ENCODE data around the gene MTNR1B.

The MTNR1B gene

GRCh38 chr11:92960886-92961285 lies 8.6 kb upstream of the MTNR1B start:
- H3K27ac ChIP-seq (replicated peaks; ENCODE audit: low read length), result no peak overlapping the region
- no peak overlapping the region for H4K91ac ChIP-seq (ENCODE audit: low read depth, low read length, poor library complexity)
- no peaks in the 10 kb centered on the region for H3K27me3 ChIP-seq (ENCODE audit: control insufficient read depth in 3 of 3, insufficient read depth in 3 of 3, low read depth in 1 of 3, low read length in 3 of 3)
- no CpG with 5 or more reads among the region's 1 CpG for WGBS, 2 donors (ENCODE audit: extremely low coverage in 2 of 2, insufficient read length in 2 of 2, insufficient replicate concordance in 1 of 2)
- no peak overlapping the region for H3K4me2 ChIP-seq (ENCODE audit: insufficient read depth, low read length, poor library complexity, severe bottlenecking)
- no peak overlapping the region for H3K4ac ChIP-seq (ENCODE audit: low read length)
- H3K23ac ChIP-seq (ENCODE audit: low read depth, low read length, poor library complexity), result no peak overlapping the region
- no peaks in the 10 kb centered on the region for H3K9me3 ChIP-seq (replicated peaks in 1 of 2; ENCODE audit: control insufficient read depth in 2 of 2, insufficient read depth in 1 of 2, low read depth in 1 of 2, low read length in 2 of 2)
- no peak overlapping the region for H3K9ac ChIP-seq (ENCODE audit: low read depth, low read length, poor library complexity)
- no peaks in the 10 kb centered on the region for H3K36me3 ChIP-seq (replicated peaks in 1 of 2; ENCODE audit: control insufficient read depth in 2 of 2, insufficient read depth in 2 of 2, low read length in 2 of 2)
- H3K79me1 ChIP-seq (ENCODE audit: low read depth, low read length), result no peaks in the 10 kb centered on the region
- no peak overlapping the region for H3K18ac ChIP-seq (ENCODE audit: low read length)
- no peak overlapping the region for H2BK5ac ChIP-seq (ENCODE audit: low read length)
- peaks cover 0 to 2% of the 10 kb centered on the region in 2 donors for H3K4me1 ChIP-seq (ENCODE audit: control insufficient read depth in 2 of 2, insufficient read depth in 1 of 2, low read depth in 1 of 2, low read length in 2 of 2)
- H2BK12ac ChIP-seq (ENCODE audit: low read length), result no peak overlapping the region
- H3K4me3 ChIP-seq (ENCODE audit: low read length in 2 of 2), result no peak overlapping the region
- no peak overlapping the region for H2BK15ac ChIP-seq (ENCODE audit: low read length)
- no peak overlapping the region for H2AFZ ChIP-seq (ENCODE audit: low read length)
- DNase-seq (ENCODE audit: low spot score), result no peak
- no peak overlapping the region for H3K14ac ChIP-seq (ENCODE audit: low read length)
- H4K8ac ChIP-seq (ENCODE audit: low read depth, low read length), result no peak overlapping the region
- H2BK120ac ChIP-seq (ENCODE audit: low read depth, low read length), result no peak overlapping the region
- H2AK5ac ChIP-seq (ENCODE audit: low read depth, low read length), result no peak overlapping the region

- no peaks in the 10 kb centered on the region for H3K79me1 ChIP-seq (ENCODE audit: low read depth, low read length)
- no peak overlapping the region for H4K8ac ChIP-seq (ENCODE audit: low read depth, low read length)
- H3K27ac ChIP-seq (replicated peaks; ENCODE audit: low read length), result no peak overlapping the region
- H4K91ac ChIP-seq (ENCODE audit: low read depth, low read length, poor library complexity), result no peak overlapping the region
- no peak overlapping the region for H3K4ac ChIP-seq (ENCODE audit: low read length)
- no peak overlapping the region for H2AK5ac ChIP-seq (ENCODE audit: low read depth, low read length)
- H3K23ac ChIP-seq (ENCODE audit: low read depth, low read length, poor library complexity), result no peak overlapping the region
- no peak overlapping the region for H2BK120ac ChIP-seq (ENCODE audit: low read depth, low read length)
- no peak overlapping the region for H3K18ac ChIP-seq (ENCODE audit: low read length)
- no peak overlapping the region for H2BK15ac ChIP-seq (ENCODE audit: low read length)
- no peak overlapping the region for H3K14ac ChIP-seq (ENCODE audit: low read length)
- H3K4me2 ChIP-seq (ENCODE audit: insufficient read depth, low read length, poor library complexity, severe bottlenecking), result no peak overlapping the region
- no peak overlapping the region for H3K4me3 ChIP-seq (ENCODE audit: low read length in 2 of 2)
- no peak overlapping the region for H2BK12ac ChIP-seq (ENCODE audit: low read length)
- H2AFZ ChIP-seq (ENCODE audit: low read length), result no peak overlapping the region
- H3K27me3 ChIP-seq (ENCODE audit: control insufficient read depth in 3 of 3, insufficient read depth in 3 of 3, low read depth in 1 of 3, low read length in 3 of 3), result no peaks in the 10 kb centered on the region
- DNase-seq (ENCODE audit: low spot score), result no peak
- WGBS, 2 donors (ENCODE audit: extremely low coverage in 2 of 2, insufficient read length in 2 of 2, insufficient replicate concordance in 1 of 2), result no CpG with 5 or more reads among the region's 1 CpG
- H3K36me3 ChIP-seq (replicated peaks in 1 of 2; ENCODE audit: control insufficient read depth in 2 of 2, insufficient read depth in 2 of 2, low read length in 2 of 2), result no peaks in the 10 kb centered on the region
- peaks cover 0 to 2% of the 10 kb centered on the region in 2 donors for H3K4me1 ChIP-seq (ENCODE audit: control insufficient read depth in 2 of 2, insufficient read depth in 1 of 2, low read depth in 1 of 2, low read length in 2 of 2)
- H3K9me3 ChIP-seq (replicated peaks in 1 of 2; ENCODE audit: control insufficient read depth in 2 of 2, insufficient read depth in 1 of 2, low read depth in 1 of 2, low read length in 2 of 2), result no peaks in the 10 kb centered on the region
- no peak overlapping the region for H3K9ac ChIP-seq (ENCODE audit: low read depth, low read length, poor library complexity)
- H2BK5ac ChIP-seq (ENCODE audit: low read length), result no peak overlapping the region
Observed at GRCh38 chr11:92962446-92962845, 7.0 kb upstream of the MTNR1B start.

GRCh38 chr11:92964471-92964870 lies 5.0 kb upstream of the MTNR1B start:
- Histone ChIP-seq H2AFZ (ENCODE audit: low read length) (no peak overlapping the region), H4K91ac (ENCODE audit: low read depth, low read length, poor library complexity) (no peak overlapping the region), H3K27ac (replicated peaks; ENCODE audit: low read length) (no peak overlapping the region), H3K27me3 (ENCODE audit: control insufficient read depth in 3 of 3, insufficient read depth in 3 of 3, low read depth in 1 of 3, low read length in 3 of 3) (peaks cover 0 to 7% (median 0%) of the 10 kb centered on the region in 3 experiments), H2BK5ac (ENCODE audit: low read length) (no peak overlapping the region), H3K4ac (ENCODE audit: low read length) (no peak overlapping the region), H3K9me3 (replicated peaks in 1 of 2; ENCODE audit: control insufficient read depth in 2 of 2, insufficient read depth in 1 of 2, low read depth in 1 of 2, low read length in 2 of 2) (peaks cover 0 to 2% of the 10 kb centered on the region in 2 donors), H3K9ac (ENCODE audit: low read depth, low read length, poor library complexity) (no peak overlapping the region), H3K18ac (ENCODE audit: low read length) (no peak overlapping the region), H2BK15ac (ENCODE audit: low read length) (no peak overlapping the region), H3K4me1 (ENCODE audit: control insufficient read depth in 2 of 2, insufficient read depth in 1 of 2, low read depth in 1 of 2, low read length in 2 of 2) (peaks cover 0 to 3% of the 10 kb centered on the region in 2 donors), H3K14ac (ENCODE audit: low read length) (no peak overlapping the region), H3K79me1 (ENCODE audit: low read depth, low read length) (no peaks in the 10 kb centered on the region), H4K8ac (ENCODE audit: low read depth, low read length) (no peak overlapping the region), H3K36me3 (replicated peaks in 1 of 2; ENCODE audit: control insufficient read depth in 2 of 2, insufficient read depth in 2 of 2, low read length in 2 of 2) (no peaks in the 10 kb centered on the region), H2BK12ac (ENCODE audit: low read length) (no peak overlapping the region), H2BK120ac (ENCODE audit: low read depth, low read length) (no peak overlapping the region), H3K4me3 (ENCODE audit: low read length in 2 of 2) (no peak overlapping the region), H3K4me2 (ENCODE audit: insufficient read depth, low read length, poor library complexity, severe bottlenecking) (no peak overlapping the region), H2AK5ac (ENCODE audit: low read depth, low read length) (no peak overlapping the region), H3K23ac (ENCODE audit: low read depth, low read length, poor library complexity) (no peak overlapping the region)
- WGBS, 2 donors (ENCODE audit: extremely low coverage in 2 of 2, insufficient read length in 2 of 2, insufficient replicate concordance in 1 of 2), result no CpG with 5 or more reads among the region's 8 CpGs
- DNase-seq (ENCODE audit: low spot score), result no peak

DNA sequence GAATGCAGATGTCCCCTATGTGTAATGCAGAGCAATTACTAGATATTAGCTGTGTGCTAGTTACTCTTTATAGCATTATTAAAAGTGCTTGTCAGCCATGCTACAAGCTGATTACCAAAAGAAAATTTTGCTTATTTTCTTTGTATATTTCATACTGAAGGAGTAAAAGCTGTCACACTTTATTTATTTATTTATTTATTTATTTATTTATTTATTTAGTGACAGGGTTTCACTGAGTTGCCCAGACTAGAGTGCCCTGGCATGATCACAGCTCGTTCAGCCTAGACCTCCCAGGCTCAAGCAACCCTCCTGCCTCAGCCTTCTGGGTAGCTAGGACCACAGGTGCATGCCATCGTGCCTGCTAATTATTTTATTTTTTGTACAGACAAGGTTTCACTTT lies 4.3 kb upstream of the MTNR1B start:
- Histone ChIP-seq H3K4me2 (ENCODE audit: insufficient read depth, low read length, poor library complexity, severe bottlenecking) (no peak overlapping the region), H3K36me3 (replicated peaks in 1 of 2; ENCODE audit: control insufficient read depth in 2 of 2, insufficient read depth in 2 of 2, low read length in 2 of 2) (no peaks in the 10 kb centered on the region), H3K18ac (ENCODE audit: low read length) (no peak overlapping the region), H3K27ac (replicated peaks; ENCODE audit: low read length) (no peak overlapping the region), H2BK120ac (ENCODE audit: low read depth, low read length) (no peak overlapping the region), H2BK12ac (ENCODE audit: low read length) (no peak overlapping the region), H4K91ac (ENCODE audit: low read depth, low read length, poor library complexity) (no peak overlapping the region), H3K9me3 (replicated peaks in 1 of 2; ENCODE audit: control insufficient read depth in 2 of 2, insufficient read depth in 1 of 2, low read depth in 1 of 2, low read length in 2 of 2) (peaks cover 0 to 2% of the 10 kb centered on the region in 2 donors), H3K27me3 (ENCODE audit: control insufficient read depth in 3 of 3, insufficient read depth in 3 of 3, low read depth in 1 of 3, low read length in 3 of 3) (peaks cover 0 to 14% (median 6%) of the 10 kb centered on the region in 3 experiments), H3K79me1 (ENCODE audit: low read depth, low read length) (no peaks in the 10 kb centered on the region), H2AK5ac (ENCODE audit: low read depth, low read length) (no peak overlapping the region), H3K4me3 (ENCODE audit: low read length in 2 of 2) (no peak overlapping the region), H3K14ac (ENCODE audit: low read length) (no peak overlapping the region), H2BK15ac (ENCODE audit: low read length) (no peak overlapping the region), H2BK5ac (ENCODE audit: low read length) (no peak overlapping the region), H3K4me1 (ENCODE audit: control insufficient read depth in 2 of 2, insufficient read depth in 1 of 2, low read depth in 1 of 2, low read length in 2 of 2) (peaks cover 0 to 6% of the 10 kb centered on the region in 2 donors), H3K23ac (ENCODE audit: low read depth, low read length, poor library complexity) (no peak overlapping the region), H2AFZ (ENCODE audit: low read length) (no peak overlapping the region), H3K4ac (ENCODE audit: low read length) (no peak overlapping the region), H3K9ac (ENCODE audit: low read depth, low read length, poor library complexity) (no peak overlapping the region), H4K8ac (ENCODE audit: low read depth, low read length) (no peak overlapping the region)
- no CpG with 5 or more reads among the region's 2 CpGs for WGBS, 2 donors (ENCODE audit: extremely low coverage in 2 of 2, insufficient read length in 2 of 2, insufficient replicate concordance in 1 of 2)
- no peak for DNase-seq (ENCODE audit: low spot score)
